Measurements from ENCODE around the gene LONRF3. TPM values are rescaled to one million over a fixed set of nuclear protein-coding genes. Genes with fewer than 3 reads are reported as not detected.

LONRF3 gene
- total RNA-seq, 1 donor from 2014 or later = 7.2 TPM

GRCh38 chrX:118968031-118968430, 6.4 kb upstream of the LONRF3 start:
- TF ChIP-seq, protein P1, sequence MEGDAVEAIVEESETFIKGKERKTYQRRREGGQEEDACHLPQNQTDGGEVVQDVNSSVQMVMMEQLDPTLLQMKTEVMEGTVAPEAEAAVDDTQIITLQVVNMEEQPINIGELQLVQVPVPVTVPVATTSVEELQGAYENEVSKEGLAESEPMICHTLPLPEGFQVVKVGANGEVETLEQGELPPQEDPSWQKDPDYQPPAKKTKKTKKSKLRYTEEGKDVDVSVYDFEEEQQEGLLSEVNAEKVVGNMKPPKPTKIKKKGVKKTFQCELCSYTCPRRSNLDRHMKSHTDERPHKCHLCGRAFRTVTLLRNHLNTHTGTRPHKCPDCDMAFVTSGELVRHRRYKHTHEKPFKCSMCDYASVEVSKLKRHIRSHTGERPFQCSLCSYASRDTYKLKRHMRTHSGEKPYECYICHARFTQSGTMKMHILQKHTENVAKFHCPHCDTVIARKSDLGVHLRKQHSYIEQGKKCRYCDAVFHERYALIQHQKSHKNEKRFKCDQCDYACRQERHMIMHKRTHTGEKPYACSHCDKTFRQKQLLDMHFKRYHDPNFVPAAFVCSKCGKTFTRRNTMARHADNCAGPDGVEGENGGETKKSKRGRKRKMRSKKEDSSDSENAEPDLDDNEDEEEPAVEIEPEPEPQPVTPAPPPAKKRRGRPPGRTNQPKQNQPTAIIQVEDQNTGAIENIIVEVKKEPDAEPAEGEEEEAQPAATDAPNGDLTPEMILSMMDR (IDR thresholded peaks at IDR 0.05; ENCODE audit: insufficient read depth, low read length, poor library complexity, severe bottlenecking) = no peak
- no peak for DNase-seq (ENCODE audit: low read depth)
- H3K36me3 ChIP-seq (ENCODE audit: control insufficient read depth, insufficient read depth, low read length) = no peaks in the 10 kb centered on the region

DNA sequence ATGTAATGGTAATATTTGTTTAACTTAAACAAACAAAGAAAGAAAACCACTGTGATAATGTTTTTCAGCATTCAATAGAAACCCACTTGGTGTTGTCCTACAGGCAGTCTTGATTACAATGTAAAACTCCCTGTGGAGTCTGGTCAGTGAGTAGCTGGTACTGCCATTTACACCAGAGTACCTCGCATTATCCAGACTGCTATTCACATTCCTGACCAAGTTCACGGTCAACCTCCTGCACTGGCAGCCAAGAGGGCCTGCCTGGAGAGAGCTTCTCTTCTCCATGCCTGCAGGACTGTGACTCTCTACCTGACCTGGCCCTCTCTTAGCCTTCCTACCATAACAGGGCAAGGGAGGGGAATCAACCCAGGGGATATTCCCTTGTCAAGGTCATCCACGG, 2.9 kb upstream of the LONRF3 start:
- H3K27me3 ChIP-seq (ENCODE audit: control insufficient read depth, insufficient read depth, low read length) = peaks cover 15% of the 10 kb centered on the region
- no peak overlapping the region for H3K4me3 ChIP-seq (ENCODE audit: low read depth, low read length)
- DNase-seq (ENCODE audit: low read depth) = no peak
- no peaks in the 10 kb centered on the region for H3K36me3 ChIP-seq (ENCODE audit: control insufficient read depth, insufficient read depth, low read length)
- TF ChIP-seq, protein P1 (IDR thresholded peaks at IDR 0.05; ENCODE audit: insufficient read depth, low read length, poor library complexity, severe bottlenecking) = no peak

More at GRCh38 chrX:118968031-118968430, 6.4 kb upstream of the LONRF3 start:
- Histone ChIP-seq H3K4me3 (ENCODE audit: low read depth, low read length) (no peak overlapping the region), H3K27me3 (ENCODE audit: control insufficient read depth, insufficient read depth, low read length) (peaks cover 4% of the 10 kb centered on the region)

DNA sequence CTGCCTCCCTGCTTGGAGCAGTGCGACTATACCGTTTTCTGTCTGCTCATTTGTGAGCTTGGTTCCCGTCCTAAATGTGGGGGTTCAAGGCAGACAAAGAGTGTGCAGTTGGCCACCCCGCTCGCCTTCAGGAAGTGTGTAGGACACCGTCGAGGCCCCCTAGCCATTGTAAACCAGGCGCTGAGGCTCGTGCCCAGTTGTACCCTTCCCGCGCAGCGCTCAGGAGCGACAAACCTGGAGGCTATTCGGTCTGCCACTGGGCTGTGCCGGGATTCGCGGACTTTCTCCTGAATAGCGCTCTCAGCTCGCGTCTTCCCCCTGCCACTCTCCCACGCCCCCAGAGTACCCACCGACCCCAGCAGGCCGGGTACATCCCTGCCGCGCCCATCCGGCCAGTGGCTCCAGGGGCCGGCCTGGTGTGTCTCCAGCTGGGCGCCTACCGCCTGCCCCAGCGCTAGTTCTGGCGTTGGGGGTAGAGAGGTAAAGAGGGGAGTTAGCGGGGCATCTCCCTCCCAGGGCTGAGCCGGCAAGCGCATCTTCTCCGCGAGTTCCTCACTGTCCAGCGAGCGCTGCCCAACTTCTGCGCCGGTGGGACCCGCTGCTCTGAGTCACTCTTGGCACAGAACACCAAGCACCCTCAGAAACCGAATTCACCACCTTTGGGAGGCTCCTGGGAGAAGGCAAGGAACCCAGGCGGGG, 880 bp upstream of the LONRF3 start:
- peaks cover 15% of the 10 kb centered on the region for H3K27me3 ChIP-seq (ENCODE audit: control insufficient read depth, insufficient read depth, low read length)
- no peaks in the 10 kb centered on the region for H3K36me3 ChIP-seq (ENCODE audit: control insufficient read depth, insufficient read depth, low read length)
- DNase-seq (ENCODE audit: low read depth) = no peak
- TF ChIP-seq, protein P1 (IDR thresholded peaks at IDR 0.05; ENCODE audit: insufficient read depth, low read length, poor library complexity, severe bottlenecking) = no peak
- H3K4me3 ChIP-seq (ENCODE audit: low read depth, low read length) = no peak overlapping the region

DNA sequence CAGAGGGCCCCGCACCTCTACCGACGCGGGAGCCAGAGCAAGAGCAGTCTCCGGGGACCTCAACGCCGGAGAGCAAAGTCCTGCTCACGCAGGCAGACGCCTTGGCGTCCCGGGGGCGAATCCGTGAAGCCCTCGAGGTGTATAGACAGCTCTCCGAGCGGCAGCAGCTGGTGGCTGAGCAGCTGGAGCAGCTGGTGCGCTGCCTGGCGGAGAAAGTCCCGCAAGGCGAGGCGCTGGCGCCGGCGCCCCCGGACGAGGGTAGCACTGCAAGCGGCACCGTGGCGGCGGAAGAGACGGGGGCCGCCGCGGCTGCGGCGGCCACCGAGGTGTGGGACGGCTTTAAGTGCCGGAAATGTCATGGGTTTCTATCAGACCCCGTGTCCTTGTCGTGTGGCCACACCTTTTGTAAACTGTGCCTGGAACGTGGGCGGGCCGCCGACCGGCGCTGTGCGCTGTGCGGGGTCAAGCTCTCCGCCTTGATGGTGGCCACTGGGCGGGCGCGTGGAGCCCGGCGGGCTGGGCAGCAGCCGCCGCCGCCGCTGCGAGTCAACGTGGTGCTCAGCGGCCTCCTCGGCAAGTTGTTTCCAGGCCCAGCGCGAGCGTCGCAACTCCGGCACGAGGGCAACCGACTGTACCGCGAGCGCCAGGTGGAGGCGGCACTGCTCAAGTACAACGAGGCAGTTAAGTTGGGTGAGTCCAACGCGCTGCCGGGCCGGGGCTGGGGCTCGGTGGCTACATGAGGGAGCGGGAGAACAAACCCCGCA, 672 bp downstream of the LONRF3 start:
- DNase-seq (ENCODE audit: low read depth) = no peak
- H3K4me3 ChIP-seq (ENCODE audit: low read depth, low read length) = peak overlapping the region; percentile 41
- TF ChIP-seq, protein P1 (IDR thresholded peaks at IDR 0.05; ENCODE audit: insufficient read depth, low read length, poor library complexity, severe bottlenecking) = no peak
- no peaks in the 10 kb centered on the region for H3K36me3 ChIP-seq (ENCODE audit: control insufficient read depth, insufficient read depth, low read length)
- peaks cover 15% of the 10 kb centered on the region for H3K27me3 ChIP-seq (ENCODE audit: control insufficient read depth, insufficient read depth, low read length)

DNA sequence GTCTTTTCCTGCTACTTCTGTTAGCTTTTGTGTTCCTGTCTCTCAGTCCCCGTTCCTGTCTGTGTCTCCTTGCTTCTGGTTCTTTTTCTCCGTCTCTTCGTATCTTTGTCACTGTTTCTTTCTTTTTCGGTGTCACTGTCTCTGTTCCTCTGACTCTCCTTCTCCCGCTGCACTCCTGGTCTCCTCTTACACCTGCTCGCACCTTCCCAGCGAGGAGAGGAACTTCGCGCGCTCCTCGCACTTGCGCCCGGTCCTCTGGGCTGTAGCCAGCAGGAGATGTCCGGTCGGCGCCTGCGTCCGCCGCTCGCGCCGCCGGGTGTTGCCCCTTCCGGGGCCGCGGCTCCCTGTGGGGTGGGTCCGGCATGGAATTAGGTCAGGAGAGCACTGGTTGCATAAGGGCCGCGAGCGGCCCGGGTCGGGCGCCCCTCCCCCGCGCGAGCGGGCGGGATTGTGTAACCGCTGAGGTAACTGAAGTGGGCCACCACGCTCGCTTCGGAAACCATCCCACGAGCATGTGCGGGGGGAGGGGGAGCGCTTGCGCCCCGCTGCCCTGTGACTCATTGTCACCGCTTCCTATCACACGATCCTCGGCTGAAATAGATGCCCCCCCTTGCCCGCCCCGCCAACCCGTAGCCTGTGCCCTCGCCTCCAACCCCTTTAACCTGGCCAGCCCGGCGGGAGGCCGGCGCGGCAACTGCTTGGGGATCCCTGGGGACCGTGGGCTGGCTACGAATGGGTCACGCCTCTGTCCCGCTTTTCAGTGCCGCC, 1.6 kb downstream of the LONRF3 start:
- Histone ChIP-seq H3K27me3 (ENCODE audit: control insufficient read depth, insufficient read depth, low read length) (peaks cover 15% of the 10 kb centered on the region), H3K36me3 (ENCODE audit: control insufficient read depth, insufficient read depth, low read length) (no peaks in the 10 kb centered on the region), H3K4me3 (ENCODE audit: low read depth, low read length) (peak overlapping the region; percentile 41)
- TF ChIP-seq, protein P1 (IDR thresholded peaks at IDR 0.05; ENCODE audit: insufficient read depth, low read length, poor library complexity, severe bottlenecking) = no peak
- no peak for DNase-seq (ENCODE audit: low read depth)
